HEK293T (cell line): ENCODE data around the gene ABHD12.

ENCODE experiments used
- ELF4 ChIP-seq: fragments of 450-650 bp; IDR thresholded peaks from 2 replicates; pipeline ENCODE4 v1.6.1; 2017; ENCODE audit warnings: antibody characterized with exemption
- FOXA1 ChIP-seq: fragments of 450-650 bp; IDR thresholded peaks from 2 replicates; pipeline ENCODE4 v1.6.1; 2016; ENCODE audit warnings: mild to moderate bottlenecking
- FOXK2 ChIP-seq: fragments of 450-650 bp; IDR thresholded peaks from 2 replicates; pipeline ENCODE4 v1.6.1; 2016; ENCODE audit warnings: mild to moderate bottlenecking
- FOXM1 ChIP-seq: fragments of 450-650 bp; IDR thresholded peaks from 2 replicates; pipeline ENCODE4 v1.6.1; 2017; ENCODE audit warnings: mild to moderate bottlenecking, borderline replicate concordance
- LEF1 ChIP-seq: fragments of 450-650 bp; IDR thresholded peaks from 2 replicates; pipeline ENCODE4 v1.6.1; 2017; ENCODE audit warnings: mild to moderate bottlenecking, borderline replicate concordance
- NFRKB ChIP-seq: fragments of 450-650 bp; IDR thresholded peaks from 2 replicates; pipeline ENCODE4 v1.6.1; 2016; ENCODE audit warnings: mild to moderate bottlenecking, moderate library complexity
- SP1 ChIP-seq: fragments of 450-650 bp; IDR thresholded peaks from 2 replicates; pipeline ENCODE4 v1.6.1; 2017

- no peak for TF ChIP-seq SP1
- no peak for TF ChIP-seq ELF4
- TF ChIP-seq LEF1 = no peak
- no peak for TF ChIP-seq FOXM1
- TF ChIP-seq NFRKB = no peak
- no peak for TF ChIP-seq FOXK2
- no peak for TF ChIP-seq FOXA1
These were observed 8.4 kb upstream of the ABHD12 start for GRCh38 chr20:25399037-25399430.
